Neural crest cell (in vitro differentiated cells): ENCODE results near the gene ARL4D. TPM values are rescaled to one million over a fixed set of nuclear protein-coding genes. Genes with fewer than 3 reads are reported as not detected.

Experiments
- DNase-seq: peaks from one replicate; pipeline ENCODE4 v3.0.0; 2021; ENCODE audit warnings: low read depth, mixed read lengths, low spot score
- H3K27ac Mint-ChIP-seq: one replicate; pipeline ENCODE4 v1.8.0; 2021; ENCODE audit warnings: mild to moderate bottlenecking, mixed read lengths; ENCODE audit not compliant: unreplicated experiment
- H3K27me3 Mint-ChIP-seq: 2 replicates; pipeline ENCODE4 v1.8.0; 2021; ENCODE audit warnings: low read depth, mild to moderate bottlenecking, mixed read lengths
- H3K36me3 Mint-ChIP-seq: 2 replicates; pipeline ENCODE4 v1.8.0; 2021; ENCODE audit warnings: low read depth, mild to moderate bottlenecking, mixed read lengths
- H3K4me1 Mint-ChIP-seq: 2 replicates; pipeline ENCODE4 v1.8.0; 2021; ENCODE audit warnings: mixed read lengths
- H3K4me3 Mint-ChIP-seq: one replicate; pipeline ENCODE4 v1.8.0; 2021; ENCODE audit warnings: mild to moderate bottlenecking, mixed read lengths
- H3K9me3 Mint-ChIP-seq: 2 replicates; pipeline ENCODE4 v1.8.0; 2021; ENCODE audit warnings: mixed read lengths
- CTCF ChIP-seq: fragments of 200-600 bp; sonication (generic); conservative IDR thresholded peaks from 2 replicates; pipeline ENCODE4 v1.5.0; 2021; ENCODE audit warnings: antibody characterized with exemption, mild to moderate bottlenecking
- long read RNA-seq: library from polyadenylated mRNA; unstranded; transcript quantifications from one replicate; pipeline ENCODE4 v2.0.0, GENCODE V29; 2020
- total RNA-seq: library from RNA; stranded (reverse); gene quantifications from 2 replicates; pipeline ENCODE4 v1.2.1, GENCODE V29; 2021

The ARL4D gene
- total RNA-seq = 13.8 and 14.2 TPM in 2 replicates
- long read RNA-seq, transcript ARL4D-201 (2 exons, 1,612 nt) = major isoform, 33 of 34 reads
- long read RNA-seq, partial matches to known transcripts = 1 of 34 reads
- long read RNA-seq, other reads (novel, unspliced or antisense) = 0 of 34 reads

DNA sequence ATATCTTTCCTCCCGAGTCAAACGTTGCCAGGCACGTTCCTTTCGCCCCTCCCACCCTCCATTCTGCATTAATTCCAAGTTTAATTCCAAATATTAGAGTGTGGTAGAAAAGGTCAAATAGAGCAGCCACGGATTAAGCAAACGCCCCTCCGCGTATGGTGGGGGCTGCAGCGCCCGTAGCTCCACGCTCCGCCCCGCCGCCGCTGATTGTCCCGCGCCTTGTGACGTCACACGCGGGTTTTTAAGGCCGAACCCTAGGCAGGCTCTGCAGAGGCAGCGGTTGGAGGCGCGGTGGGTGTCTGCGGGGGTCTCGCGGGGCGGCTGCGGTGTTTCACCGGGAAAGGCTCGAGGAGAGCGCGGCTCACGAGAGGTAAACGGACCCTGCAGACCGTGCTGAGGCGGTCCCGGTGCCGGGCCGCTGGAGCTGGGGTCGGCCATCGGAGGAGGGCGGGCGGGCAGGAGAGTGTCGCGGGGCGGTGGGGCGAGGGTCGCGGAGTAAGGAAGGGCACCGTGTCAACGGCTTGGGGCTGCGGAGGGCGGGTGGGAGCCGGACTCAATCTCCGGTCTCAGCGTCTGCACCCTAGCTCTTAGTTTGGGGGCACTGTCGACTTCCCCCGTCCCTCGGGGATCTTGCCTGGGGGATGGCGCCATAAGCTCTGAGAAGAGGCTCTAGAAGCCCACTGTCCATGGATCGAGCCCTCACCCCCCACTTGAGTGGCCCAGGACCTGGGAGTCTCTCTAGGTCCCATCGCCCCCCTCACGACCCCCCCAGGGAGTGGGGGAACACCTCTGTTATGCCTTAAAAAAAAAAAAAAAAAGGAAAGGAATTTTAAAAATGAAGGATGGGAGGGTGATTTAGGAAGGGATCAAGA lies at the start of gene ARL4D:
ARL4D (plus strand) TSS at position 270 of the 872 bp plus-strand sequence. CDS start 740 bp downstream, outside the sequence.
- Mint-ChIP-seq H3K9me3 (no peaks in the 10 kb centered on the region), H3K27ac (peak within 1 kb of the TSS; percentile 98), H3K36me3 (no peaks in the 10 kb centered on the region), H3K4me3 (peak within 1 kb of the TSS; percentile 96), H3K27me3 (no peaks in the 10 kb centered on the region), H3K4me1 (peaks cover 30% of the 10 kb centered on the region)
- DNase-seq = peak; percentile 77
- TF ChIP-seq CTCF = no peak

DNA sequence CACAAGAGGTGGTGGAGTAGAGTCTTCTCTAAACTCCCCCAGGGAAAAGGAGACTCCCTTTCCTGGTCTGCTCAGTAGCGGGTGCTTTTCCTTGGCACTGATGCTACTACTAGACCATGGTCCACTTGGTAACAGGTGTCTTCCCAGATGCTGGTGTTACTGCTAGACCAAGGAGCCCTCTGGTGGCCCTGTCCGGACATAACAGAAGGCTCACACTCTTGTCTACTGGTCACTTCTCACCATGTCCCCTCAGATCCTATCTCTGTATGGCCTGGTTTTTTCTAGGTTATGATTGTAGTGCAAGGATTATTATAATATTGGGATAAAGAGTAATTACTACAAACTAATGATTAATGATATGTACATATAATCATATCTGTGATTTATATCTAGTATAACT lies 49.7 kb upstream of the ARL4D start:
- no peaks in the 10 kb centered on the region for H3K27me3 Mint-ChIP-seq
- peaks cover 38% of the 10 kb centered on the region for H3K36me3 Mint-ChIP-seq
- H3K4me3 Mint-ChIP-seq = no peak overlapping the region
- H3K27ac Mint-ChIP-seq = no peak overlapping the region
- TF ChIP-seq CTCF = peak; percentile 19
- DNase-seq = no peak
- peaks cover 5% of the 10 kb centered on the region for H3K4me1 Mint-ChIP-seq
- H3K9me3 Mint-ChIP-seq = peaks cover 14% of the 10 kb centered on the region

DNA sequence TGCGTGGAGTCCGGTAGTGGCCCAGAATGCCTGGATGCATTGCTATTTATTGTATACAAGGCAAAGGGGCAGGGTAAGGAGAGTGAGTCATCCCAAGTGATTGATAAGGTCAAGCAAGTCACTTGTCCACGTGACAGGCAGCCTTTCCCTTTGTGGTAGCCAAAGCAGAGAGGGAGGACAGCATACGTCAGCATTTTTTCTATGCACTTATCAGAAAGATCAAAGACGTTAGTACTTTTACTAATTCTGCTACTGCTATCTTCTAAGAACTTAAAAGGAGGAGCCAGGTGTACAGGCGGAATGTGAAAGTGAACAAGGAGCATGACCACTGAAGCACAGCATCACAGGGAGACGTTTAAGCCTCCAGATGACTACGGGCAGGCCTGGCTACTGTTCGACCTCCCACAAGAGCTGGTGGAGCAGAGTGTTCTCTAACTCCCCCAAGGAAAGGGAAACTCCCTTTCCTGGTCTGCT lies 47.9 kb upstream of the ARL4D start:
- no peak for DNase-seq
- peaks cover 36% of the 10 kb centered on the region for H3K36me3 Mint-ChIP-seq
- no peak overlapping the region for H3K4me3 Mint-ChIP-seq
- peaks cover 9% of the 10 kb centered on the region for H3K4me1 Mint-ChIP-seq
- H3K27me3 Mint-ChIP-seq = no peaks in the 10 kb centered on the region
- peaks cover 14% of the 10 kb centered on the region for H3K9me3 Mint-ChIP-seq
- H3K27ac Mint-ChIP-seq = no peak overlapping the region
- TF ChIP-seq CTCF = no peak

DNA sequence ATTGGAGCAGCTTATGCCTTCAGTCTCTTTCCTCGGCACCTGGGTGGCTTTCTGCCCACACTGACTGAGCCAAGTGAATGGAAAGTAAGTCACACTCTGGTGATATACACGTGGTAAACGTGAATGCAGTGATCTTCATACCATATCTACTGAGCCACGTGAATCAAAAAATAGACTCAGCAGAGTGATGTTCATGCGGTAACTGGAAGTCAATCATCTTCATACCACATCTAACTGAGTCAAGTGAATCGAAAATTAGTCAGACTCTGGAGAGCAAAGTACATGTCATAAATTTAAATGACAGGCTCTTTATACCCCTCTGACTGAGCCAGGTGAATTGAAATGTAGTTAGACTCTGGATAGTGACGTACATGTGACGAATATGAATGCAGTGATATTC lies 47.1 kb upstream of the ARL4D start:
- no peaks in the 10 kb centered on the region for H3K27me3 Mint-ChIP-seq
- DNase-seq = no peak
- H3K4me3 Mint-ChIP-seq = no peak overlapping the region
- peaks cover 14% of the 10 kb centered on the region for H3K9me3 Mint-ChIP-seq
- TF ChIP-seq CTCF = no peak
- H3K36me3 Mint-ChIP-seq = peaks cover 35% of the 10 kb centered on the region
- no peak overlapping the region for H3K27ac Mint-ChIP-seq
- peaks cover 9% of the 10 kb centered on the region for H3K4me1 Mint-ChIP-seq

- H3K27me3 Mint-ChIP-seq = no peaks in the 10 kb centered on the region
- H3K9me3 Mint-ChIP-seq = peaks cover 11% of the 10 kb centered on the region
- H3K27ac Mint-ChIP-seq = no peak overlapping the region
- DNase-seq = no peak
- H3K36me3 Mint-ChIP-seq = peaks cover 25% of the 10 kb centered on the region
- TF ChIP-seq CTCF = no peak
- peaks cover 9% of the 10 kb centered on the region for H3K4me1 Mint-ChIP-seq
- no peak overlapping the region for H3K4me3 Mint-ChIP-seq
Measured at GRCh38 chr17:43352579-43353331, 46.0 kb upstream of the ARL4D start.
